Stomach (tissue), 9 donors: ENCODE data around the gene TGFB1. TPM values are rescaled to one million over a fixed set of nuclear protein-coding genes. Genes with fewer than 3 reads are reported as not detected.
A peak's percentile ranks its signal among the peaks of the same experiment; 100 is the strongest.

Source experiments
- DNase-seq, 2 donors: peaks; one replicate each; pipeline versions ENCODE4 v3.0.0 to v3.0.0-alpha.2; 2013 to 2019
- H3K27ac ChIP-seq, 5 donors: fragments of 200-600 bp in 4 of 5; sonication (generic) in 4 of 5; one replicate each; pipeline ENCODE4 v1.5.1; 2013 to 2019; ENCODE audit warnings: mild to moderate bottlenecking in 1 of 5, moderate library complexity in 1 of 5
- H3K27me3 ChIP-seq, 3 donors: fragments of 200-600 bp; sonication (generic); one replicate each; pipeline ENCODE4 v1.5.1; 2017 to 2019; ENCODE audit warnings: mixed run types in 1 of 3
- H3K36me3 ChIP-seq, 4 donors: fragments of 200-600 bp; sonication (generic); 1 replicate in 3 of 4; 2 replicates in 1 of 4; pipeline ENCODE4 v1.5.1; 2016 to 2019
- H3K4me1 ChIP-seq, 4 donors: fragments of 200-600 bp; sonication (generic); one replicate each; pipeline ENCODE4 v1.5.1; 2016 to 2019
- H3K4me3 ChIP-seq, 4 donors: fragments of 200-600 bp; sonication (generic) in 3 of 4; one replicate each; pipeline ENCODE4 v1.5.1; 2016 to 2019; ENCODE audit warnings: mild to moderate bottlenecking in 1 of 4
- H3K9me3 ChIP-seq, 4 donors: fragments of 200-600 bp; sonication (generic); one replicate each; pipeline ENCODE4 v1.5.1; 2016 to 2019
- EP300 ChIP-seq: sonication (generic); formaldehyde crosslinking; IDR thresholded peaks from one replicate; pipeline ENCODE4 v1.6.1; 2017; ENCODE audit warnings: antibody characterized with exemption
- POLR2A ChIP-seq, 4 donors: fragments of 450-650 bp; IDR thresholded peaks; one replicate each; pipeline ENCODE4 v1.6.1; 2016; ENCODE audit warnings: antibody characterized with exemption in 4 of 4, control low read depth in 2 of 4, mild to moderate bottlenecking in 1 of 4, moderate library complexity in 1 of 4
- POLR2AphosphoS5 ChIP-seq, 3 donors: sonication (generic); formaldehyde crosslinking; IDR thresholded peaks; one replicate each; pipeline ENCODE4 v1.6.1; 2016; ENCODE audit warnings: antibody characterized with exemption in 3 of 3
- WGBS, 5 donors: extraction: QIAGEN DNeasy Blood & Tissue Kit in 3 of 5; methylation state at CpG; one replicate each; pipeline versions ENCODE4 v1.1.5 to v1.1.7; 2013 to 2018; 5-methylcytosine and 5-hydroxymethylcytosine counted together
- intact Hi-C: fragments of 100-400 bp; cut with DNase I; formaldehyde crosslinking; loops from one replicate; pipeline ENCODE4 v1.15.1; 2023; ENCODE audit warnings: low total_unique reads
- polyA plus RNA-seq, 3 donors: library from polyadenylated mRNA; stranded (reverse); fragments of 200-250 nt; gene quantifications; one replicate each; pipeline ENCODE4 v1.2.3, GENCODE V29; 2013
- total RNA-seq, 5 donors: library from RNA; depleted of rRNA; stranded (reverse); fragments of >200 nt; gene quantifications; one replicate each; pipeline versions ENCODE4 v1.1.0 to v1.2.3, GENCODE V29; 2014 to 2016
- TF ChIP-seq, protein P1 (sequence below), 7 experiments: fragments of 450-650 bp in 4 of 7; fragments of 200-600 bp in 3 of 7; sonication (generic) in 3 of 7; IDR thresholded peaks; one replicate each; pipeline ENCODE4 v1.5.1; 2016 to 2019; ENCODE audit warnings: antibody characterized with exemption in 7 of 7, control low read depth in 2 of 7, mild to moderate bottlenecking in 1 of 7
- donor health status: healthy with polysubstance abuse.
- donor health status: Bipolar disorder and iron deficiency.
- donor health status: healthy.

Gene TGFB1
- total and polyA plus RNA-seq, 8 donors, result 1.3 to 54.3 (median 14.5) TPM

DNA sequence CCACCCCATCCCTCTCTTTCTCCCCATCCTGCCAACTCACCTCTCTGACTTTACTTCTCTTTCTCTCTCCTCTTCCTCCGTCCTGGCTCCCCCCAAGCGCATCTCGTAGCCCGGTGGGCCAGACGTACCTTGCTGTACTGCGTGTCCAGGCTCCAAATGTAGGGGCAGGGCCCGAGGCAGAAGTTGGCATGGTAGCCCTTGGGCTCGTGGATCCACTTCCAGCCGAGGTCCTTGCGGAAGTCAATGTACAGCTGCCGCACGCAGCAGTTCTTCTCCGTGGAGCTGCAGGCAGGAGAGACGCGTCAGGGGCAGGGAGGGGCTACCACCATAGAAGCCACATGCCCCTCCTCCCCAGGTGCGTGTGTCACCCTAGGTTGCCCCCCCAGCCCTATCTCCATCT lies 21.7 kb downstream of the TGFB1 start:
- H3K27me3 ChIP-seq, result no peaks in the 10 kb centered on the region
- peaks cover 23 to 75% (median 30%) of the 10 kb centered on the region in 4 donors for H3K4me1 ChIP-seq
- intact Hi-C loops, result no loop called here
- H3K36me3 ChIP-seq, result peaks cover 13 to 70% (median 50%) of the 10 kb centered on the region in 4 donors
- DNase-seq, result peak in 1 of 2 donors; percentile 36
- H3K4me3 ChIP-seq, result no peak overlapping the region
- H3K9me3 ChIP-seq, result no peaks in the 10 kb centered on the region
- no peak for TF ChIP-seq POLR2A (IDR thresholded peaks at IDR 0.05)
- H3K27ac ChIP-seq, result no peak overlapping the region
- WGBS, 5 donors, result 66 to 82% (median 70%) methylated on average over 14 to 16 of the region's 16 CpGs

DNA sequence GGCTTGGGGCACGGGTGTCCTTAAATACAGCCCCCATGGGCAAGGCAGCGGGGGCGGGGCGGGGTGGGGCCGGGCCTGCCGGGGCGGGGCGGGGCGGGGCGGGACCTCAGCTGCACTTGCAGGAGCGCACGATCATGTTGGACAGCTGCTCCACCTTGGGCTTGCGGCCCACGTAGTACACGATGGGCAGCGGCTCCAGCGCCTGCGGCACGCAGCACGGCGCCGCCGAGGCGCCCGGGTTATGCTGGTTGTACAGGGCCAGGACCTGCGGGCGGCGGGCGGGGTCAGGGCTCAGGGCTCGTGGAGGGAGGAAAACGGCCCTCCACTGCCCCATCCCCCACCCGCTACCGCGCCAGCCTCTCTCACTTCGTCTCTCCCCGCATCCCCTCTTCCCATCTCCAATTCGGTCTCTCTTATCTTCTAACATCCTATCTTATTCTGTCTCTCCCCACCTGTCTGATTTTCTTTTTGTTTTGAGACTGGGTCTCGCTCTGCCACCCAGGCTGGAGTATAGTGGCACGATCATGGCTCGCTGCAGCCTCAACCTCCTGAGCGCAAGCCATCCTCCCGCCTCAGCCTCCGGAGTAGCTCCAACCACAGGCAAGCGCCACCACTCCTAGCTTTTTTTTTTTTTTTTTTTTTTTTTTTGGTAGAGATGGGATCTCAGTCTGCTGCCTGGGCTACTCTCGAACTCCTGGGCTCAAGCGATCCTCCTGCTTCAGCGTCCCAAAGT lies 22.6 kb downstream of the TGFB1 start:
- WGBS, 5 donors, result 39 to 72% (median 56%) methylated on average over 33 to 47 of the region's 47 CpGs
- TF ChIP-seq, protein P1, sequence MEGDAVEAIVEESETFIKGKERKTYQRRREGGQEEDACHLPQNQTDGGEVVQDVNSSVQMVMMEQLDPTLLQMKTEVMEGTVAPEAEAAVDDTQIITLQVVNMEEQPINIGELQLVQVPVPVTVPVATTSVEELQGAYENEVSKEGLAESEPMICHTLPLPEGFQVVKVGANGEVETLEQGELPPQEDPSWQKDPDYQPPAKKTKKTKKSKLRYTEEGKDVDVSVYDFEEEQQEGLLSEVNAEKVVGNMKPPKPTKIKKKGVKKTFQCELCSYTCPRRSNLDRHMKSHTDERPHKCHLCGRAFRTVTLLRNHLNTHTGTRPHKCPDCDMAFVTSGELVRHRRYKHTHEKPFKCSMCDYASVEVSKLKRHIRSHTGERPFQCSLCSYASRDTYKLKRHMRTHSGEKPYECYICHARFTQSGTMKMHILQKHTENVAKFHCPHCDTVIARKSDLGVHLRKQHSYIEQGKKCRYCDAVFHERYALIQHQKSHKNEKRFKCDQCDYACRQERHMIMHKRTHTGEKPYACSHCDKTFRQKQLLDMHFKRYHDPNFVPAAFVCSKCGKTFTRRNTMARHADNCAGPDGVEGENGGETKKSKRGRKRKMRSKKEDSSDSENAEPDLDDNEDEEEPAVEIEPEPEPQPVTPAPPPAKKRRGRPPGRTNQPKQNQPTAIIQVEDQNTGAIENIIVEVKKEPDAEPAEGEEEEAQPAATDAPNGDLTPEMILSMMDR (IDR thresholded peaks at IDR 0.05), result no peak
- TF ChIP-seq POLR2A (IDR thresholded peaks at IDR 0.05) (no peak), EP300 (no peak), POLR2AphosphoS5 (IDR thresholded peaks at IDR 0.05) (no peak)

DNA sequence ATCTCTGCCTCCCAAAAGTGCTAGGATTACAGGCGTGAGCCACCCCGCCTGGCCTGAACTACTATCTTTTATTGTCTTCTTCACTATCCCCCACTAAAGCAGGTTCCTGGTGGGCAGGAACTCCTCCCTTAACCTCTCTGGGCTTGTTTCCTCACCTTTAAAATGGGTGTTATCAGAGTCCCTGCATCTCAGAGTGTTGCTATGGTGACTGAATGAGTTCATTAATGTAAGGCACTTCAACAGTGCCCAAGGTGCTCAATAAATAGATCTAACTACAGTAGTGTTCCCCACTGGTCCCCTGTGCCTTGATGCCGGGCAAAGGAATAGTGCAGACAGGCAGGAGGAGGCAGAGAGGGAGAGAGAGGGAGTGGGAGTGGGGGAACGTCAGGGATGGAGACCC lies 23.2 kb downstream of the TGFB1 start:
- Histone ChIP-seq H3K36me3 (peaks cover 13 to 58% (median 43%) of the 10 kb centered on the region in 4 donors), H3K4me1 (peaks cover 38 to 89% (median 46%) of the 10 kb centered on the region in 4 donors), H3K27me3 (no peaks in the 10 kb centered on the region), H3K9me3 (no peaks in the 10 kb centered on the region), H3K27ac (peak overlapping the region in 2 of 5 donors; percentile 8 to 17), H3K4me3 (no peak overlapping the region)
- peak in 1 of 2 donors; percentile 8 for DNase-seq
- intact Hi-C loops, result no loop called here
- TF ChIP-seq POLR2A (IDR thresholded peaks at IDR 0.05), result no peak
- TF ChIP-seq, protein P1 (IDR thresholded peaks at IDR 0.05), result no peak
- TF ChIP-seq POLR2AphosphoS5 (IDR thresholded peaks at IDR 0.05), result no peak
- TF ChIP-seq EP300, result no peak
- WGBS, 5 donors, result 66 to 86% (median 81%) methylated on average over 3 to 4 of the region's 4 CpGs

More for the DNA sequence above, 22.6 kb downstream of the TGFB1 start:
- Histone ChIP-seq H3K27me3 (no peaks in the 10 kb centered on the region), H3K9me3 (no peaks in the 10 kb centered on the region), H3K4me3 (no peak overlapping the region), H3K27ac (no peak overlapping the region), H3K36me3 (peaks cover 13 to 62% (median 46%) of the 10 kb centered on the region in 4 donors), H3K4me1 (peaks cover 32 to 84% (median 39%) of the 10 kb centered on the region in 4 donors)
- peak in 1 of 2 donors; percentile 70 for DNase-seq
- intact Hi-C loops, result no loop called here

DNA sequence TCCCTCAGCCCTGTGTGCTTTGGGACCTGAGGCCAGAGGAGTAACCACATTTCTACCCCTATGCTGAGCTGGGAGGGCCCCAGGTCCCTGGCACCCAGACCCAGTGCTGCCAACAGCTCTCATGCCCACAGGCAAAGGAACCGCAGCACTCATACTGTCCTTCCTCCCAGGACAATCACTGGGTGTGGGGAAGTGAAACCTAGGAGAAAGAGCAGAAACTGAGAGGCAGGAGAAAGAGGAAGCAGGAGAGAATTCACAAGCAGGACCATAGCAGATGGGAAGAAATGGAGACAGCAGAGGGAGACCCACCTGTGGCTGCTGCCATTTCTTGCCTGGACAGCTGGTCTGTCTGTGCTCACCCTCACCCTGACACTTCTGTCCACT lies 24.9 kb downstream of the TGFB1 start:
- Histone ChIP-seq H3K27me3 (no peaks in the 10 kb centered on the region), H3K36me3 (peaks cover 13 to 47% (median 39%) of the 10 kb centered on the region in 4 donors), H3K27ac (peak overlapping the region; percentile 47 to 91 (median 87)), H3K4me1 (peaks cover 55 to 92% (median 62%) of the 10 kb centered on the region in 4 donors), H3K9me3 (no peaks in the 10 kb centered on the region), H3K4me3 (peak overlapping the region in 1 of 4 donors; percentile 44)
- DNase-seq, result no peak
- TF ChIP-seq POLR2A (IDR thresholded peaks at IDR 0.05) (no peak), POLR2AphosphoS5 (IDR thresholded peaks at IDR 0.05) (no peak), EP300 (no peak)
- TF ChIP-seq, protein P1 (IDR thresholded peaks at IDR 0.05), result no peak
- intact Hi-C loops, result no loop called here
- 45 to 67% (median 56%) methylated on average over 1 of the region's 1 CpG for WGBS, 5 donors
